ENCODE data around the gene CLOCK. TPM values are rescaled to one million over a fixed set of nuclear protein-coding genes. Genes with fewer than 3 reads are reported as not detected.

CLOCK gene
- total and polyA plus RNA-seq, 2 of the 13 experiments (the other 11 are each of a cell fraction or from before 2014, with no cell fraction given): 8.8 to 13.5 TPM

DNA sequence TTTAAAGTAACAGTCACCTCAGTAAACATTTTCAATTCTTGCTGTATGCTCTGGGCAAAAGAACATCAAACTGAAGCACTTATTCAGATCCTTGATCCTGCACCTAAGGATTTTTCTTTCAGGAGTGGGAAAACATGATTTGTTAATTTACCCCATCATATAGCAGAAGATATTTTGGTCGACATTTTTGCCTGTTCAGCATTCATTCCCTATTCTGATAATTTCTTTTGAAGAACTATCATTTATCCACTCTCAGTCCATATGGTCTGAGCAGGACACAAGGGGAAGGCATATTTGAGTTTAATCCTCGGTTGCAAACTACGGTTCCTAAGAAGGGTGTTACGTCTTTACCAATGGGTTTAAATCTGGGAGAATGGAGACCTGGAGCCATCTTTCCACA lies 1.2 kb upstream of the CLOCK start:
- DNase-seq (ENCODE audit: low spot score) (no peak), ATAC-seq (no peak), FAIRE-seq (no peak)
- Histone ChIP-seq H2AFZ (ENCODE audit: low read length) (peak overlapping the region; percentile 20), H3K4me2 (ENCODE audit: low read depth, low read length) (peak overlapping the region; percentile 69), H3K4me1 (ENCODE audit: insufficient read depth, low read length) (peaks cover 39% of the 10 kb centered on the region), H3K36me3 (replicated peaks in 1 of 2; ENCODE audit: control insufficient read depth in 1 of 2, insufficient read depth in 2 of 2, low read length in 2 of 2) (no peaks in the 10 kb centered on the region), H3K79me2 (ENCODE audit: insufficient read depth, low read length) (peaks cover 23% of the 10 kb centered on the region), H3K4me3 (replicated peaks in 1 of 3; ENCODE audit: insufficient read depth in 1 of 3, low read depth in 2 of 3, low read length in 3 of 3) (peak overlapping the region; percentile 78 to 91 (median 89); a peak in 5 of 6 replicates), H3K9ac (ENCODE audit: insufficient read depth, low read depth, low read length) (peak overlapping the region; percentile 89; the same call in 1 of the 2 replicates), H3K27me3 (ENCODE audit: control insufficient read depth in 1 of 2, insufficient read depth in 2 of 2, low read length in 2 of 2) (no peaks in the 10 kb centered on the region; a peak in 2 of 5 replicates), H3K27ac (ENCODE audit: extremely low read length, insufficient read depth, low read length) (no peak overlapping the region), H3K9me3 (ENCODE audit: low read length) (no peaks in the 10 kb centered on the region), H4K20me1 (ENCODE audit: insufficient read depth, low read length) (no peaks in the 10 kb centered on the region; the same call in 1 of the 2 replicates)
- no TSS peak for BruUV-seq (replicated peaks)
- ChIA-PET CTCF (ENCODE audit: low intra/inter-chr PET ratio, low total read pairs) (no interaction called here), POLR2A (no interaction called here)
- peak; percentile 14 to 44; a peak in 1 of 4 replicates for TF ChIP-seq MAFK (conservative IDR thresholded peaks at IDR 0.05 in 1 of 2, IDR thresholded peaks at IDR 0.05 in 1 of 2; ENCODE audit: low read length in 2 of 2)
- no peak for TF ChIP-seq SALL1 (CRISPR knock-in tag; IDR thresholded peaks at IDR 0.05)
- TF ChIP-seq MAFF (IDR thresholded peaks at IDR 0.05; ENCODE audit: low read depth, low read length): 0 out of 2 replicates have a peak, but pooled peaks have one; percentile 23
- 4% methylated on average over 4 of the region's 4 CpGs for WGBS (ENCODE audit: low lambda C conversion rate)
- intact Hi-C loops (cut with micrococcal nuclease; ENCODE audit: unreplicated experiment): loop anchor here (5.0 kb wide), 2 partner anchors 81 to 304 kb away; partner anchors contain the start of gene EXOC1
- in situ Hi-C loops (cut with HindIII; ENCODE audit: extremely low pct_ligation_motif_present, low pct_unique_long_range_greater_than_20kb): no loop called here

DNA sequence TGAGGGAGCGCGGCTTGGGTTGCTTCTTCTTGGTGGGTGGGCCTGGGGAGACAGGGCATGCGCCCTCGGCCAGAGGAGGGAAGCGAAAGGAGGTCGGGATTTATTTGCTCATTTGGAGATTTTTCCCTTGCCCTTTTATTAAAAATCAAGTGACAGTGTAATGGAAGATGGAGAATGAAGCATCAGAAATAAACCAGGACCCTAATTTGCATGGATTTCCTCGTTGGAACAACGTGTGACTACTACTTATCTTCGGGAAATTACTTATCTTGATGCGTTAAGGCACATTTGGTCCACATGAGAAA lies 709 bp upstream of the CLOCK start:
- Histone ChIP-seq H3K79me2 (ENCODE audit: insufficient read depth, low read length) (peaks cover 28% of the 10 kb centered on the region), H3K9ac (ENCODE audit: insufficient read depth, low read depth, low read length) (peak overlapping the region; percentile 89; the same call in 1 of the 2 replicates), H3K27ac (ENCODE audit: extremely low read length, insufficient read depth, low read length) (peak overlapping the region; percentile 98), H3K4me3 (replicated peaks in 1 of 3; ENCODE audit: insufficient read depth in 1 of 3, low read depth in 2 of 3, low read length in 3 of 3) (peak overlapping the region; percentile 78 to 91 (median 89)), H3K4me1 (ENCODE audit: insufficient read depth, low read length) (peaks cover 38% of the 10 kb centered on the region), H4K20me1 (ENCODE audit: insufficient read depth, low read length) (no peaks in the 10 kb centered on the region; the same call in 1 of the 2 replicates), H3K27me3 (ENCODE audit: control insufficient read depth in 1 of 2, insufficient read depth in 2 of 2, low read length in 2 of 2) (no peaks in the 10 kb centered on the region; a peak in 2 of 5 replicates), H3K36me3 (replicated peaks in 1 of 2; ENCODE audit: control insufficient read depth in 1 of 2, insufficient read depth in 2 of 2, low read length in 2 of 2) (no peaks in the 10 kb centered on the region), H2AFZ (ENCODE audit: low read length) (peak overlapping the region; percentile 70), H3K9me3 (ENCODE audit: low read length) (no peaks in the 10 kb centered on the region), H3K4me2 (ENCODE audit: low read depth, low read length) (peak overlapping the region; percentile 69)
- DNase-seq (ENCODE audit: low spot score) (no peak), ATAC-seq (no peak), FAIRE-seq (no peak)
- intact Hi-C loops (cut with micrococcal nuclease; ENCODE audit: unreplicated experiment): loop anchor here (5.0 kb wide), 2 partner anchors 80 to 305 kb away; partner anchors contain the start of gene EXOC1
- CTCF ChIA-PET (ENCODE audit: low intra/inter-chr PET ratio, low total read pairs): no interaction called here
- WGBS (ENCODE audit: low lambda C conversion rate): 4% methylated on average over 10 of the region's 10 CpGs
- POLR2A ChIA-PET: interaction anchor here (3.1 kb wide), 1 partner anchor 152 kb away, joined by 17 read pairs; the partner anchor contains the start of gene TMEM165
- BruUV-seq (replicated peaks): TSS peak; percentile 77
- in situ Hi-C loops (cut with HindIII; ENCODE audit: extremely low pct_ligation_motif_present, low pct_unique_long_range_greater_than_20kb): no loop called here
- TF ChIP-seq ZNF264 (CRISPR knock-in tag; IDR thresholded peaks at IDR 0.05) (no peak), GABPA (IDR thresholded peaks at IDR 0.05; ENCODE audit: low read depth, low read length) (no peak), GABPA (CRISPR knock-in tag; IDR thresholded peaks at IDR 0.05; ENCODE audit: low read depth) (0 out of 2 replicates have a peak, but pooled peaks have one; percentile 6), SALL1 (CRISPR knock-in tag; IDR thresholded peaks at IDR 0.05) (no peak), SRSF9 (IDR thresholded peaks at IDR 0.05; ENCODE audit: borderline replicate concordance, insufficient read depth, low read depth, low read length, poor library complexity, severe bottlenecking) (no peak), CBX5 (CRISPR knock-in tag; IDR thresholded peaks at IDR 0.05; ENCODE audit: borderline replicate concordance) (no peak), HOXA7 (CRISPR knock-in tag; IDR thresholded peaks at IDR 0.05) (no peak), NAIF1 (CRISPR knock-in tag; IDR thresholded peaks at IDR 0.05; ENCODE audit: borderline replicate concordance) (no peak)
- TF ChIP-seq, protein P1, sequence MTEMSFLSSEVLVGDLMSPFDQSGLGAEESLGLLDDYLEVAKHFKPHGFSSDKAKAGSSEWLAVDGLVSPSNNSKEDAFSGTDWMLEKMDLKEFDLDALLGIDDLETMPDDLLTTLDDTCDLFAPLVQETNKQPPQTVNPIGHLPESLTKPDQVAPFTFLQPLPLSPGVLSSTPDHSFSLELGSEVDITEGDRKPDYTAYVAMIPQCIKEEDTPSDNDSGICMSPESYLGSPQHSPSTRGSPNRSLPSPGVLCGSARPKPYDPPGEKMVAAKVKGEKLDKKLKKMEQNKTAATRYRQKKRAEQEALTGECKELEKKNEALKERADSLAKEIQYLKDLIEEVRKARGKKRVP (CRISPR knock-in tag; IDR thresholded peaks at IDR 0.05): no peak
- TF ChIP-seq, protein P2, sequence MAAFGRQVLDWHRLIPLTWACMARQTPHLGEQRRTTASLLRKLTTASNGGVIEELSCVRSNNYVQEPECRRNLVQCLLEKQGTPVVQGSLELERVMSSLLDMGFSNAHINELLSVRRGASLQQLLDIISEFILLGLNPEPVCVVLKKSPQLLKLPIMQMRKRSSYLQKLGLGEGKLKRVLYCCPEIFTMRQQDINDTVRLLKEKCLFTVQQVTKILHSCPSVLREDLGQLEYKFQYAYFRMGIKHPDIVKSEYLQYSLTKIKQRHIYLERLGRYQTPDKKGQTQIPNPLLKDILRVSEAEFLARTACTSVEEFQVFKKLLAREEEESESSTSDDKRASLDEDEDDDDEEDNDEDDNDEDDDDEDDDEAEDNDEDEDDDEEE (CRISPR knock-in tag; IDR thresholded peaks at IDR 0.05): no peak
